Suppressor macrophage treated with lipopolysaccharide for 4 hours (primary cell): ENCODE measurements around the gene PIGU.
A peak's percentile ranks its signal among the peaks of the same experiment; 100 is the strongest.
"Not testable (repeated sequence)": the region's sequence is repeated elsewhere in the genome, so short reads cannot be mapped to it uniquely, and the experiment has no call there.

Source experiments
- DNase-seq: peaks from one replicate; pipeline ENCODE4 v3.0.0-alpha.2; 2020

Gene PIGU

GRCh38 chr20:34621036-34621343, 55.9 kb downstream of the PIGU start:
- no peak for DNase-seq

GRCh38 chr20:34618676-34619075, 58.2 kb downstream of the PIGU start:
- no peak for DNase-seq

- not testable (repeated sequence) for DNase-seq
Observed at GRCh38 chr20:34616913-34617312, 60.0 kb downstream of the PIGU start.

GRCh38 chr20:34615477-34615876, 61.4 kb downstream of the PIGU start:
- DNase-seq: no peak

DNA sequence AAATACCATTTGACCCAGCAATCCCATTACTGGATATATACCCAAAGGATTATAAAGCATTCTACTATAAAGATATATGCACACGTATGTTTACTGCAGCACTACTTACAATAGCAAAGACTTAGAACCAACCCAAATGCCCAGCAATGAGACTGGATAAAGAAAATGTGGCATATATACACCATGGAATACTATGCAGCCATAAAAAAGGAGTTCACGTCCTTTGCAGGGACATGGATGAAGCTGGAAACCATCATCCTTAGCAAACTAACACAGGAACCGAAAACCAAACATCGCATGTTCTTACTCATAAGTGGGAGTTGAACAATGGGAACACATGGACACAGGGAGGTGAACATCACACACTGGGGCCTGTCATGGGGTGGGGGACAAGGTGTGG, 64.9 kb downstream of the PIGU start:
- DNase-seq: not testable (repeated sequence)

- no peak for DNase-seq
Observed at GRCh38 chr20:34607066-34607465, 69.8 kb downstream of the PIGU start.

DNA sequence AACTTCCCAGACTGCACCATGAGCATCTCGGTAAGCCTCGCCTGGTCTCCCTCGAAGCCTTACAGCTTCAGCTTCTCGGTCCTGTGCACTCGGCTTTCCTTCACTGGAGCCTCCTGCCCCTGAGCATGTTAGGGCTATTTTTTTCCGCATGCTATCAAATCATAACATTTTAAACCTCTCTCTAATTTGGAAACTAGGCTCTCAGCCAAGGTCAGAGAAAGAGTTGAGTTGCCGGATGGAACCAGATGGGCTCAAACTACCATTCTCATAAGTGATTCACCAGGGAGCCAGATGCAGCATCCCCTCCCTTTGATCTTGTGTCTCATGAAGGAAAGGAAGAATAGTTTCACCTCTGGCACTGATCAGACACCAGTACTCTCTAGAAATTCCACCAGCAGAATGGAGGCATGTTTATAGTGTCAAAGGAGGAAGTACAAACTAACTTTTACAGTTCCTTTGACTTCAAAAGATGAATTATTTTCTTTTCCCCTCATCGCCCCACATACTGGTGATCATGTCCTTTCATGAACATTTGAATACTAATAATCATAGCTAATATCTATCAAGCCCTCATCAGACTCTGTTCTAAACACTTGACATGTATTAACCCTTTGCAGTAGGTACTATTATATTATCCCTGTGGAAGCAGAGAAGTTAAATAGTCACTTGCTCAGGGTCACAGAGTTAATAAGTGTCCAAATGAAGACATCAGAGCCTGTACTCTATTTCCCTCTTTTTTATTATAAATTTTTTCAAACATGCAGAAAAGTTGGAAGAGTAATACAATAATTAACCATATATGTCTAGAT, 71.7 kb downstream of the PIGU start:
- DNase-seq: no peak

DNA sequence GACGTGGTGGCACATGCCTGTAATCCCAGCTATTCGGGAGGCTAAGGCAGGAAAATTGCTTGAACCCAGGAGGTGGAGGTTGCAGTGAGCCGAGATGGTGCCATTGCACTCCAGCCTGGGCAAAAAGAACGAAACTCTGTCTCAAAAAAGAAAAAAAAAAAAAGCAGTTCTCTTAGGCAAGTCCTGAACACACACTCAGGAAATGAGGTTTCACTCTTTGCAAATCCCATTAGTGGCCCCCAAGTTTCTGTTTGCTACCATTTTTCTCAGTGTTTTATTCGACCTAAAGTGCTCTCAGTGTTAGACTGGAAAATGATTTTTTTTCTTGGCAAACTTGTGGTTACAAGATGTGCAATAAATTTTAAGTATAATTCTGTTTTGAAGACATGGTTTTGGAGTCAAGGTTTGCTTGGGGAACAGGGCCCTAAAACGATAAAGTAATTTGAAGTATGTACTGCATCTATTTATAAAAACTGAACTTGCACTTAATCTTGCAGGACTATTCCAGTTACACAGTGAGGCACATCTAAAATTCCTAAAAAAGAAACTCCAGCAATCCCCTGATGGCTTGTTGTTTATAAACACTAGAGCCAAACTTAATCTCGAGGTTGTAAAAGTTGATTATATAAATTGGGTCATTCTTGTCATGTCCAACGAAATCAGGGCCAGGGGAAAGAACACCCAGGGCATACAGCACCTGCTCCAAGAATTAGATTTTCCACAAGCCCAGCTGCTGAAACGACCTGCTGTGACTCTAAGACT, 75.8 kb downstream of the PIGU start:
- no peak for DNase-seq

DNA sequence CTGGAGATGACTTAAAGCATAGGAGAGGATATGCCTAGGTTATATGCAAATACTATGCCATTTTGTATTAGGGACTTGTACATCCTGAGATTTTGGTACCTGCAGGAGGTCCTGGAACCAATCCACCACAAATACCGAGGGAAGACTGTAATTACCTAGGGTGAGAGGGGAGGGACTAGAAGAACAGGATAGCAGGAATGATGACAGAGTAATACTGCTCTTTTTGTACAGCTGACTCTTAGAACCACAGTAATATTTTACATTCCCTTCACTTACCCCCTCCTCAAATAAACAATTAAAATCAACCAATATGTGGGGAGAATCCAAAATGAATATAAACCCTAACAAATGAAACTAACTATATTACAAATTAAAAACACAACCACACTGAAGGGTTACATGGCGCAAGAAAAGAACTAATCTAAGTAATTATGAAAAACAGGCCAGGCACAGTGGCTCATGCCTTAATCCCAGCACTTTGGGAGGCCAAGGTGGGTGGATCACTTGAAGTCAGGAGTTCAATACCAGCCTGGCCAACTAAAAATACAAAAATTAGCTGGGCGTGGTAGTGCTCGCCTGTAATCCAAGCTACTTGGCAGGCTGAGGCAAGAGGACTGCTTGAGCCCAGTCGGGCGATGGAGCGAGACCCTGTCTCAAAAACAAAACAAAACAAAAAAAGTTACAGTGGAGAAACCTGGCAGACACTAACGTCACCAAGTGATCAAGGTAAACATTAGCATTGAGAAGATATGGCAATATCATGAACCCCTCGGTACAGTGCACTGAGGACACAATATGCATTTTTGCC, 81.3 kb downstream of the PIGU start:
- DNase-seq: no peak

DNA sequence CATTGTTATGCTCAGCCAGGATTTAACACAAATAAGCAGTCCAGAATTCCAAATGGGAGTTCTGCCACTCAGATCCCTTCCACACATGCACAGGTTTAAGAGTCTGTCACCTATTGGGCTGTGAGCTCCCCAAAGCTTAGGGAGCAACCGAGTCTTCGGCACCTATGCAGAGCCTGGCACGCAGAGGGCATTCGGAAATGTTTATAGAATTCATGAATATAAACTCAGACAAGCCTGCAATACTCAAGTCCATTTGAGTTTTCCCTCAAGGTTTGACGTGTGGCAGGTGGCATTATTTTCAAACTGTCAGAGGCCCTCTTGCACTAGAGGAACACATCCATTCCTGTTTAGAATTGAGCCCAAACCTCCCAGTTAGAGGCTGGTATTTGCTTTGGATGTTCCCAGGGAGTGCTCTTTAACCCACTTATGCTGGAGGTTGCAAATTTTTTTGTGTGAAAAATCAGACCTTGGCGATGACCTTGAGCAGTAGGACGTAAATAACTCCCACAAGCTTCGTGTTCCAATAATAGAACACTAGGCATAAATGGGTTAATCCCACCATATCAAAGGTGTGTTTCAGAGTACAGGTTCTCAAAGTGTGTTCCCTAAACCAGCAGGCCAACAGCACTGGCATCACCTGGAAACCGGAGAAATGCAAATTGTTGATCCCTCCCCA, 90.3 kb downstream of the PIGU start:
- no peak for DNase-seq

DNA sequence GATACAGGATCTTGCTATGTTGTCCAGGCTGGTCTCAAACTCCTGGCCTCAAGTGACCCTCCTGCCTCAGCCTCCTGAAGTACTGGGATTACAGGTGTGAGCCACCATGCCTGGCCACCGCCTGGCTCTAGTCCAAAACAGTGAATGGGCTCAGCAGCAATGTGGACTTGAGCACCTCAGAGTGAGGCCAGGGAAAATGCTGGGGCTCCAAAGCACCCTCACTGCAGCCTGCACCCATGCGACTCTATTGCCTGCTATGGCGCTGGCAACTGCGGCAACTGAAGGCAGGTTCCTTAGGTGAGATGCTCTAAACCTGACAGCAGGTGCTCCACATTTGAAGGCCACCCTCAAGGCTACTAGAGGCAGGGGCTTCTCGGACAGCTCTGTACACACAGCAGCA, 91.9 kb downstream of the PIGU start:
- DNase-seq: no peak

DNA sequence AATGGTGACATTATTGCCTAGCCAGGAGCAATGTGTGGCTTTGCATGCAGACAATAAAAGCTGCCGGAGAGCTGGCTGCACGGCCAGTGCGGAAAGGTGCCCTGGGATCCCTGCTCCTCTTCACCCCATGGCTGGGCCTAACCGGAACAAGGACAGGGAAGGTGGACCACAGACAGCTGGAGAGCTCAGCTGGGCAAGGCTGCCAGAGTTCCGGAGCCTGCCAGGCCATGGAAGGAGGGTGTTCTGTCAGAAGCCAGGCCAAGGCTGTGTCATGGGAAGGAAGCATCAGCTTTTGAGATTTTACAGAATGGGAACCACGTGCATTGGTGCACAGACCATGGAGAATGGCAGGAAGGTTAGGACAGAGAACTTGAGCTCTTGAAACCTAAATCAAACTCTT, 93.3 kb downstream of the PIGU start:
- DNase-seq: no peak

DNA sequence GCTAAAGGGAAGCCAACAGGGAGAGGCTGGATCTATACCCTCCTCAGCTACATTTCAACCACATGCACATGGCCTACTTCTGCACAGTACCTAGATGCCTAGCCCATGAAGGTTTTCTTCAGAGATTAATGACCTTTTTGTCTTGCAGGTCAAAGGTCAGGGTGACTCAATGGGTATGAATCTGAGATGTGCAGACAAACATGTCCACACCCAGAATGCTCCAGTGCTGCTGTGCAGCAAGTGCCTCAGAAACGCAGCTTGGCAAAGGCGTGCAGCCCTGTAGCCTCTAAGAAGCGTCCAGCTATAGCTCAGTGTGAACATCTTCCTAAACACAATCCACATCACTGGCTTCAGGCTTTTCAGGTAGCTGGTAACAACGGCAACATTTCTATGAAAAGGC, 94.0 kb downstream of the PIGU start:
- DNase-seq: no peak

GRCh38 chr20:34582221-34582620, 94.7 kb downstream of the PIGU start:
- no peak for DNase-seq

DNA sequence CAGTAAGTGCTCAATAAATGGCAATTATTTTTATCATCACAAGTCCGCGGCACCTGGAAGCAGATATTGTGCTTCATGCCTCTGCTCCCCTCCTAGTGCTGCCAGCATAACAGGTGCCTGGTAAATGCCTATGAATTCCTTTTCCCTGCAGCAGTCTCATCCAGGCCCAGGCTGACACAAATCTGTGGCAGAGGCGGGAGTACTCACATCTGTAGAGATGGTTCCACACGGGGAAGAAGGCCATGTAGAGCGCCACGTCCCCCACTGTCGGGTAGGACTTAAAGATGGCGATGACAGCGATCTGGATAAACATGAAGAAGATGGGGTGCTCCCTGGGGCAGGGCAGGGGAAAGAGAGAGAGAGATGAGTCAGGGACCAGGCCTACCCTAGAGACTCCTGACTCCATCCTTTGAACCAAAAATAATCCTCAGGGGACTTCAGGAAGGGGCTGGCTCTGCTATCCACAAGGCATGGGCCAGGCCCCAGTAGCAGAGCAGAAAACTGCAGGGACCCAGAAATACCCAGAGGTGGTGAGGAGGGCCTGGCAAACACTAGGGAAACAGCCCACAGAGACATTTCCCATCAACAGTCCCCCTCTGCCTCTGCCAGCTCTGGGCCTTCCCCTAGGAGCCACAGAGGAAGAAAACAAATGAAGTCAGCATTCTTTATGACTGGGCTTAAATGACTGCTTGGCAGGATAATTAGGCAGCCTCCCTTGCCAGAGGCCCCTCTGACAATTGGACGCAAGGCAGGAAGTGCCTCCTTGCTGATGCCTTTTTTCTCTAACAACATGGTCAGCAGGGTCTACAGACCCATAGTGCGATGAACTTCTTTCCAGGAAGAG, 95.3 kb downstream of the PIGU start:
- DNase-seq: peak; percentile 70

GRCh38 chr20:34579979-34580940, 96.6 kb downstream of the PIGU start:
- no peak for DNase-seq

DNA sequence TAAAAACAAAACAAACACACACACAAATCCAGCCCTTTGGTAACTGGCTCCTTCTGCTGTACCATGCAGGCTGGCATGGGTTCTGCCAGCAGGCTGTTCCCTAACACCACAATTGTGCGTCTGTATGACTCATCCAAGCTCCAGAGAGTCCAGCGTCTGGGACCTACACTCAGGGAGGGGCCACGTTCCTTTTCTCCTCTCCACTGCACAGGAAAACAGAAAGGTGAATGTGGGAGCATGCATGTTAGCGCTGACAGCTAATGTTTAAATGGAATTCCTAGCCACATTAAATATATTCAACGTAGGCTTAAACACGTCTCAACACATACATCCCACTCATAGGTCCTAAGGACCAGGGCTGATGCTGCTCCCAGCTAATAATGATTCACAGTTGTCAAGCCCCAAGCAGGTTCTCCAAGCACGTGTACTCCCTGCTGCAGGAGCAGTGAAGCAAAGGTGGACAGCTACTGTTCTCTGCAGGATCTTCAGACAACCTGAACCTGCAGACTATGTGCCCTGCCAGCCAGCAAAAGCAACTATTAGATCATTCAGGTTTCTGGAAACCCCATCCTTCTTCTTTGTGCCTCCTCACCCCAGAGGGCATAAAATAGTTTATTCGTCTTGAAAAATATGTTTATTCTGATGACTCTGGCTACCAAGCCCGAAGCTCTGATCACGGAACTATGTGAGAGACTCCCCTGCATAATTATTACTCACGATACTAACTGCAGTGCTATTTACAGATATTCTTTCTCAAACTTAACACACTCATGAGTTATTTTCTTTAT, 97.5 kb downstream of the PIGU start:
- DNase-seq: peak; percentile 65

- no peak for DNase-seq
Observed at GRCh38 chr20:34578521-34578920, 98.4 kb downstream of the PIGU start.

- peak; percentile 87 for DNase-seq
Observed at GRCh38 chr20:34578025-34578424, 98.9 kb downstream of the PIGU start.

DNA sequence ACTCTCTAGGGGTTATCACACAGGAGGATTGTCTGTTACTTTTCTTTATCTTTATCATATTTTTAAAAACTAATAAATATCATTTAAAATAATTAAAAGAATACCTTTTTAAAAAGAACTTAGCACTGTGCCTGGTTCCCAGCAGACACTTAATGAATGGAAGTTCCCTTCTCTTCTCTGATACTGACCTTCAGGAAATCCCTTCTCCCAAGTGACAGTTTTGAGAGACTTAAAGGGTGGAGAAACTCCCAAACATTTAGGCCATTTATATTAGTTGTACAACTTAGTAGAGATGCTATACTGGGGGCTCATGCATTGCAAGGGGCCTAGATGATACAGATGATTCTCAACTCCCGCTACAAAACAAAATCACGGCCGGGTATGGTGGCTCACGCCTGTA, 99.8 kb downstream of the PIGU start:
- peak; percentile 31 for DNase-seq
